Measurements from ENCODE around the gene NF2. TPM values are rescaled to one million over a fixed set of nuclear protein-coding genes. Genes with fewer than 3 reads are reported as not detected.

NF2 gene
- polyA plus RNA-seq, 3 donors: 7.7 to 15.5 (median 8.4) TPM

DNA sequence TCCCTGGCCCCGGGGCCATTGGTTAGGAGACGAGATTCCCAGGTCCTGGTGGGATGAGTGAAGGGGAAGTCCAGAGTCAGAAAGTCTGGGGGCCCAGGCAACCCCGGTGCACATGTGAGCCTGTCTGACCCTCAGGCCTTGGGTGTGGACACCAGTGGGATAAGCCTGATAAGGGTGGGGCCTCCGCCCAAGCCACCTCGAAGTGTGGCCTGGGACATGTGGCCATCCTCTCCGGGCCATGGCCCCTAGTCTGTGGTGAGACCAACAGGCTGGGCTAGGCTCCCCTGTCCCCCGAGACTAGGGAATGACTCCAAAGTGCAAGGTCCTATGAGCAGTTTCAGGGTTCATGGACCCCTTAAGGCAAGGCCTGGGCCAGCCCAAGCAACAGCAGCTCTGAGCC, 122.7 kb downstream of the NF2 start:
- Histone ChIP-seq H3K4me2 (replicated peaks; ENCODE audit: extremely low read depth, low read length, poor library complexity, severe bottlenecking) (no peak overlapping the region), H3K27ac (ENCODE audit: low read depth in 1 of 2, low read length in 2 of 2) (no peak overlapping the region), H4K20me1 (ENCODE audit: insufficient read depth, low read length) (no peaks in the 10 kb centered on the region), H3K79me2 (ENCODE audit: insufficient read depth, low read length) (no peaks in the 10 kb centered on the region), H3K4me1 (ENCODE audit: control insufficient read depth in 1 of 2, insufficient read depth in 2 of 2, low read length in 2 of 2) (no peaks in the 10 kb centered on the region), H3K27me3 (ENCODE audit: control insufficient read depth in 2 of 2, insufficient read depth in 2 of 2, low read length in 2 of 2) (peaks cover 4 to 19% of the 10 kb centered on the region in 2 donors), H3K36me3 (replicated peaks in 1 of 2; ENCODE audit: control insufficient read depth in 1 of 2, insufficient read depth in 2 of 2, low read length in 2 of 2) (peaks cover 4 to 10% of the 10 kb centered on the region in 2 donors), H2AFZ (ENCODE audit: insufficient read depth, low read depth, low read length, poor library complexity, severe bottlenecking) (no peak overlapping the region), H3K4me3 (replicated peaks in 1 of 3; ENCODE audit: low read depth in 2 of 3, low read length in 3 of 3) (no peak overlapping the region), H3K9ac (ENCODE audit: insufficient read depth, low read length, poor library complexity, severe bottlenecking) (no peak overlapping the region), H3K9me3 (replicated peaks in 1 of 2; ENCODE audit: control insufficient read depth in 1 of 2, insufficient read depth in 1 of 2, low read length in 2 of 2) (no peaks in the 10 kb centered on the region)
- Mint-ChIP-seq H3K9me3 (peaks cover 0 to 3% (median 0%) of the 10 kb centered on the region in 7 donors), H3K4me3 (no peak overlapping the region), H3K27ac (peak overlapping the region in 1 of 7 donors; percentile 45), H3K36me3 (peaks cover 6 to 9% of the 10 kb centered on the region in 2 donors), H3K4me1 (peaks cover 2% of the 10 kb centered on the region), H3K27me3 (ENCODE audit: low read depth in 3 of 3) (peaks cover 15 to 35% (median 17%) of the 10 kb centered on the region in 3 donors)
- intact Hi-C loops (cut with micrococcal nuclease): no loop called here
- DNase-seq: no peak
- TF ChIP-seq CTCF (IDR thresholded peaks at IDR 0.05): no peak
- 76% methylated on average over 7 of the region's 7 CpGs for WGBS (ENCODE audit: insufficient coverage)

DNA sequence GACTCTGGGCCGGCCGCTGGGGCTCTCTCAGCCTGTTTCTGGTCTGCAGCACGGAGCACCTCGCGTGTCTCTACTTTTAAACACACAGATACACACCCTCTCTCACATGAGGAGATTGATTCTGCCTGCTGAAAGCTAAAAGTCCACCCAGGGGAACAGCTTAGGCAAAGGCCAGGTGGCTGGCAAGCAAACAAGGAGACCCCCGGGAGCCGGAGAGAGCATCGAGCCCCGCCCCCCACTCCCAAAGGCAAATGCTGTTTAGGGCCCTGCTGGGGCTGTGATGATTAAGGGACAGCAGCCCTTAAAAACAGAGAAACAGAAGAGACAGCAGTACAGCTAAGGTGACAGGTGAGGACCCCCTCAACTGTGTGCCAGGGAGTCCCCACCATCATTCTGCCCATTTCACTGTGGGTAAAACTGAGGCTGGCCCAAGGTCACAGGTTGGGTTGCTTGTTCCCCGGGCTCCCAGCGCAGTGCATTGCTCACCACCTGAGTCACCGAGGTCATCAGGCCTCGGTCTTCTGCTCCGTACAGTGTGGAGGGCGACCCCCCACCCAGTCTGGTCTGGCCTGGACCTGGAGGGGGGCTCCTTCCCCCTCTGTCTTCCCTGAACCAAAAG, 123.2 kb downstream of the NF2 start:
- H3K27ac ChIP-seq (ENCODE audit: low read depth in 1 of 2, low read length in 2 of 2): no peak overlapping the region
- TF ChIP-seq CTCF (IDR thresholded peaks at IDR 0.05): no peak
- 75% methylated on average over 8 of the region's 15 CpGs for WGBS (ENCODE audit: insufficient coverage)
- intact Hi-C loops (cut with micrococcal nuclease): no loop called here
- H3K27me3 ChIP-seq (ENCODE audit: control insufficient read depth in 2 of 2, insufficient read depth in 2 of 2, low read length in 2 of 2): peaks cover 0 to 14% of the 10 kb centered on the region in 2 donors
- H3K27ac Mint-ChIP-seq: no peak overlapping the region
- no peak overlapping the region for H3K4me2 ChIP-seq (replicated peaks; ENCODE audit: extremely low read depth, low read length, poor library complexity, severe bottlenecking)
- no peaks in the 10 kb centered on the region for H3K9me3 Mint-ChIP-seq
- H3K4me1 Mint-ChIP-seq: peaks cover 2% of the 10 kb centered on the region
- H3K9me3 ChIP-seq (replicated peaks in 1 of 2; ENCODE audit: control insufficient read depth in 1 of 2, insufficient read depth in 1 of 2, low read length in 2 of 2): no peaks in the 10 kb centered on the region
- peaks cover 4 to 14% of the 10 kb centered on the region in 2 donors for H3K36me3 ChIP-seq (replicated peaks in 1 of 2; ENCODE audit: control insufficient read depth in 1 of 2, insufficient read depth in 2 of 2, low read length in 2 of 2)
- H3K4me3 ChIP-seq (replicated peaks in 1 of 3; ENCODE audit: low read depth in 2 of 3, low read length in 3 of 3): no peak overlapping the region
- no peak for DNase-seq
- no peaks in the 10 kb centered on the region for H4K20me1 ChIP-seq (ENCODE audit: insufficient read depth, low read length)
- H3K79me2 ChIP-seq (ENCODE audit: insufficient read depth, low read length): no peaks in the 10 kb centered on the region
- H3K4me3 Mint-ChIP-seq: no peak overlapping the region
- H2AFZ ChIP-seq (ENCODE audit: insufficient read depth, low read depth, low read length, poor library complexity, severe bottlenecking): no peak overlapping the region
- peaks cover 10 to 30% (median 13%) of the 10 kb centered on the region in 3 donors for H3K27me3 Mint-ChIP-seq (ENCODE audit: low read depth in 3 of 3)
- H3K9ac ChIP-seq (ENCODE audit: insufficient read depth, low read length, poor library complexity, severe bottlenecking): no peak overlapping the region
- H3K36me3 Mint-ChIP-seq: peaks cover 9 to 13% of the 10 kb centered on the region in 2 donors
- no peaks in the 10 kb centered on the region for H3K4me1 ChIP-seq (ENCODE audit: control insufficient read depth in 1 of 2, insufficient read depth in 2 of 2, low read length in 2 of 2)
